Endodermal cell (in vitro differentiated cells): ENCODE results near the gene ETFDH. TPM values are rescaled to one million over a fixed set of nuclear protein-coding genes. Genes with fewer than 3 reads are reported as not detected.

Experiments
- DNase-seq: peaks from one replicate; pipeline ENCODE4 v3.0.0-alpha.2; 2017
- H3K27ac ChIP-seq: 2 replicates; pipeline ENCODE4 v1.5.1; 2013; ENCODE audit warnings: mild to moderate bottlenecking, low read depth, low read length, moderate library complexity
- H3K27me3 ChIP-seq: 2 replicates; pipeline ENCODE4 v1.6.1; 2013; ENCODE audit warnings: mild to moderate bottlenecking, low read length, moderate library complexity; ENCODE audit not compliant: insufficient read depth, control insufficient read depth, poor library complexity, severe bottlenecking
- H3K36me3 ChIP-seq: 2 replicates; pipeline ENCODE4 v1.7.0; 2013; ENCODE audit warnings: mild to moderate bottlenecking, low read length, moderate library complexity; ENCODE audit not compliant: control insufficient read depth, insufficient read depth
- H3K4me1 ChIP-seq: one replicate; pipeline ENCODE4 v1.7.0; 2013; ENCODE audit warnings: low read length; ENCODE audit not compliant: control insufficient read depth, insufficient read depth
- H3K4me3 ChIP-seq: 2 replicates; pipeline ENCODE4 v1.5.1; 2013; ENCODE audit warnings: mild to moderate bottlenecking, low read length, moderate library complexity
- H3K9ac ChIP-seq: 2 replicates; pipeline ENCODE4 v1.6.1; 2013; ENCODE audit warnings: mild to moderate bottlenecking, low read length, moderate library complexity; ENCODE audit not compliant: poor library complexity, severe bottlenecking; ENCODE audit errors: extremely low read depth
- H3K9me3 ChIP-seq: 2 replicates; pipeline ENCODE4 v1.6.1; 2013; ENCODE audit warnings: mild to moderate bottlenecking, low read length, moderate library complexity; ENCODE audit not compliant: control insufficient read depth
- H3K27ac Mint-ChIP-seq: 2 replicates; pipeline ENCODE4 v1.8.0; 2020; ENCODE audit warnings: mixed read lengths
- H3K27me3 Mint-ChIP-seq: 2 replicates; pipeline ENCODE4 v1.8.0; 2021; ENCODE audit warnings: mild to moderate bottlenecking, mixed read lengths; ENCODE audit not compliant: insufficient read depth
- H3K36me3 Mint-ChIP-seq: 2 replicates; pipeline ENCODE4 v1.8.0; 2020; ENCODE audit warnings: low read depth, mixed read lengths
- H3K4me1 Mint-ChIP-seq: 2 replicates; pipeline ENCODE4 v1.8.0; 2020; ENCODE audit warnings: mixed read lengths
- H3K4me3 Mint-ChIP-seq: 2 replicates; pipeline ENCODE4 v1.8.0; 2020; ENCODE audit warnings: mild to moderate bottlenecking, moderate library complexity, mixed read lengths
- H3K9me3 Mint-ChIP-seq: 2 replicates; pipeline ENCODE4 v1.8.0; 2020; ENCODE audit warnings: mild to moderate bottlenecking, mixed read lengths
- CTCF ChIP-seq: fragments of 200-600 bp; sonication (generic); conservative IDR thresholded peaks from 2 replicates; pipeline ENCODE4 v1.5.0; 2021; ENCODE audit warnings: antibody characterized with exemption, mild to moderate bottlenecking
- WGBS, 2 experiments: methylation state at CpG; one replicate each; pipeline versions ENCODE4 v1.1.5 to v1.1.7; 2013; ENCODE audit warnings: missing lambda C conversion rate in 2 of 2, mixed read lengths in 1 of 2; ENCODE audit not compliant: insufficient coverage in 1 of 2, insufficient read length in 1 of 2; 5-methylcytosine and 5-hydroxymethylcytosine counted together
- total RNA-seq, 2 donors: library from RNA; stranded (reverse); fragmentation: NEBNext Ultra II Directional in 1 of 2; extraction: Animal tissue kit (Norgen Biotek cat#: 25700) in 1 of 2; gene quantifications; 2 replicates in 1 of 2; 3 replicates in 1 of 2; pipeline ENCODE4 v1.2.1, GENCODE V29; 2021

Gene ETFDH
- total RNA-seq, 2 donors from 2014 or later, result 10.6 to 11.8 TPM

GRCh38 chr4:158673633-158674032, 1.5 kb downstream of the ETFDH start:
- H3K27me3 ChIP-seq, result no peaks in the 10 kb centered on the region
- no peak for TF ChIP-seq CTCF
- 99 to 100% methylated on average over 2 to 3 of the region's 3 CpGs for WGBS, 2 experiments
- no peaks in the 10 kb centered on the region for H3K4me1 ChIP-seq
- DNase-seq, result no peak
- H3K36me3 ChIP-seq, result peaks cover 10% of the 10 kb centered on the region
- no peak overlapping the region for H3K27ac Mint-ChIP-seq
- H3K27ac ChIP-seq, result no peak overlapping the region
- no peaks in the 10 kb centered on the region for H3K9me3 Mint-ChIP-seq
- H3K4me3 ChIP-seq, result no peak overlapping the region
- no peak overlapping the region for H3K4me3 Mint-ChIP-seq
- no peaks in the 10 kb centered on the region for H3K27me3 Mint-ChIP-seq
- peaks cover 2% of the 10 kb centered on the region for H3K36me3 Mint-ChIP-seq
- H3K4me1 Mint-ChIP-seq, result peaks cover 12% of the 10 kb centered on the region
- H3K9ac ChIP-seq, result no peak overlapping the region
- H3K9me3 ChIP-seq, result no peaks in the 10 kb centered on the region

- Mint-ChIP-seq H3K27ac (no peak overlapping the region), H3K36me3 (no peaks in the 10 kb centered on the region), H3K4me1 (peaks cover 4% of the 10 kb centered on the region), H3K9me3 (no peaks in the 10 kb centered on the region), H3K27me3 (no peaks in the 10 kb centered on the region), H3K4me3 (no peak overlapping the region)
- Histone ChIP-seq H3K9me3 (no peaks in the 10 kb centered on the region), H3K9ac (no peak overlapping the region), H3K27me3 (no peaks in the 10 kb centered on the region), H3K36me3 (no peaks in the 10 kb centered on the region), H3K4me3 (no peak overlapping the region), H3K4me1 (no peaks in the 10 kb centered on the region), H3K27ac (no peak overlapping the region)
- DNase-seq, result no peak
- WGBS, 2 experiments, result 90 to 91% methylated on average over 4 to 5 of the region's 5 CpGs
- no peak for TF ChIP-seq CTCF
These were observed 4.0 kb downstream of the ETFDH start for GRCh38 chr4:158676076-158676475.

GRCh38 chr4:158678767-158679166, 6.7 kb downstream of the ETFDH start:
- no peak for TF ChIP-seq CTCF
- Histone ChIP-seq H3K9me3 (no peaks in the 10 kb centered on the region), H3K4me1 (no peaks in the 10 kb centered on the region), H3K4me3 (no peak overlapping the region), H3K36me3 (no peaks in the 10 kb centered on the region), H3K27me3 (no peaks in the 10 kb centered on the region), H3K27ac (no peak overlapping the region), H3K9ac (no peak overlapping the region)
- no peaks in the 10 kb centered on the region for H3K9me3 Mint-ChIP-seq
- 83 to 93% methylated on average over 1 to 2 of the region's 2 CpGs for WGBS, 2 experiments
- no peaks in the 10 kb centered on the region for H3K36me3 Mint-ChIP-seq
- no peaks in the 10 kb centered on the region for H3K27me3 Mint-ChIP-seq
- no peak overlapping the region for H3K27ac Mint-ChIP-seq
- no peak for DNase-seq
- no peaks in the 10 kb centered on the region for H3K4me1 Mint-ChIP-seq
- no peak overlapping the region for H3K4me3 Mint-ChIP-seq
